PC-9 (cell line): Measurements from ENCODE around the gene CRISPLD2.

Experiments used
- EZH2 ChIP-seq: fragments of 200-600 bp; sonication (generic); IDR thresholded peaks from 2 replicates; pipeline ENCODE4 v1.8.0; 2017; ENCODE audit warnings: antibody characterized with exemption, low read depth
- TF ChIP-seq, protein P1 (sequence below): fragments of 200-600 bp; sonication (generic); conservative IDR thresholded peaks from 2 replicates; pipeline ENCODE4 v1.6.1; 2017; ENCODE audit warnings: mixed run types, antibody characterized with exemption, mild to moderate bottlenecking, moderate library complexity

DNA sequence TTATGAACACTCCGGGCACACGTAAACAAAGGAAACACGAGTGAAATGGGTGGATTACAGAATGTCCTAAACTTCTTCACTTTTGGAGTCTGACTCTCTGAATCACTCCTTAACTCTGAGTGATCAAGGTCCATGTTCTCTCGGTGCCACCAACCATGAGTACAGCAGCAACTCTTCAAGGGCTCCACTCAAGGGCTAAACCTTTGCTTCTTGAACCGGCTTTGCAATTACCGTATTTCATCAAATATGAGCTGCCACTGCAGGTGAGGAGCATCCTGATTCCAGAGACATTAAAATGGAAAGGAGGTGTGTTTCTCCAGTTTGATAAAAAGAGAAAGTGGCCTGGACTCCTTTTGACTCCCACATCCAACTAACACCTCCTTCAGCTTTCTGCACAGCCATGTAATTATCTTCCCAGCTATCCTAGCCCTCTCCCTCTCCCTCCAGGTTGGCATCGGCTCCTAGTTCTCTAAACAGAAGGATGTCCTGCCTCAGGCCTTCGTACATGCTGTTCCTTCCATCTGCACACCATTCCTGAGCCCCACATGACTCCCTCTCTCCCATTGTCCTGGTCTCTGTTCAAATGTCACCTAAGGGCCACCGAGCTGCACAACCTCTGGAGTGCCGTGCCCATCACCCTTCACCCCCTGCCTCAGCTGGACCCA, 130.1 kb downstream of the CRISPLD2 start:
- TF ChIP-seq, protein P1, sequence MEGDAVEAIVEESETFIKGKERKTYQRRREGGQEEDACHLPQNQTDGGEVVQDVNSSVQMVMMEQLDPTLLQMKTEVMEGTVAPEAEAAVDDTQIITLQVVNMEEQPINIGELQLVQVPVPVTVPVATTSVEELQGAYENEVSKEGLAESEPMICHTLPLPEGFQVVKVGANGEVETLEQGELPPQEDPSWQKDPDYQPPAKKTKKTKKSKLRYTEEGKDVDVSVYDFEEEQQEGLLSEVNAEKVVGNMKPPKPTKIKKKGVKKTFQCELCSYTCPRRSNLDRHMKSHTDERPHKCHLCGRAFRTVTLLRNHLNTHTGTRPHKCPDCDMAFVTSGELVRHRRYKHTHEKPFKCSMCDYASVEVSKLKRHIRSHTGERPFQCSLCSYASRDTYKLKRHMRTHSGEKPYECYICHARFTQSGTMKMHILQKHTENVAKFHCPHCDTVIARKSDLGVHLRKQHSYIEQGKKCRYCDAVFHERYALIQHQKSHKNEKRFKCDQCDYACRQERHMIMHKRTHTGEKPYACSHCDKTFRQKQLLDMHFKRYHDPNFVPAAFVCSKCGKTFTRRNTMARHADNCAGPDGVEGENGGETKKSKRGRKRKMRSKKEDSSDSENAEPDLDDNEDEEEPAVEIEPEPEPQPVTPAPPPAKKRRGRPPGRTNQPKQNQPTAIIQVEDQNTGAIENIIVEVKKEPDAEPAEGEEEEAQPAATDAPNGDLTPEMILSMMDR: no peak
- no peak for TF ChIP-seq EZH2
